ENCODE measurements around the gene CCDC18. TPM values are rescaled to one million over a fixed set of nuclear protein-coding genes. Genes with fewer than 3 reads are reported as not detected.
"Not testable (repeated sequence)": the region's sequence is repeated elsewhere in the genome, so short reads cannot be mapped to it uniquely, and the experiment has no call there.

The CCDC18 gene
- polyA plus RNA-seq, 10 donors, result 3.6 to 7.6 (median 5.2) TPM

- DNase-seq, result peak in 2 of 3 donors; percentile 20 to 32
These were observed 42.6 kb downstream of the CCDC18 start for GRCh38 chr1:93223023-93223675.

GRCh38 chr1:93235261-93235660 is 54.7 kb downstream of the CCDC18 start:
- DNase-seq, result no peak

DNA sequence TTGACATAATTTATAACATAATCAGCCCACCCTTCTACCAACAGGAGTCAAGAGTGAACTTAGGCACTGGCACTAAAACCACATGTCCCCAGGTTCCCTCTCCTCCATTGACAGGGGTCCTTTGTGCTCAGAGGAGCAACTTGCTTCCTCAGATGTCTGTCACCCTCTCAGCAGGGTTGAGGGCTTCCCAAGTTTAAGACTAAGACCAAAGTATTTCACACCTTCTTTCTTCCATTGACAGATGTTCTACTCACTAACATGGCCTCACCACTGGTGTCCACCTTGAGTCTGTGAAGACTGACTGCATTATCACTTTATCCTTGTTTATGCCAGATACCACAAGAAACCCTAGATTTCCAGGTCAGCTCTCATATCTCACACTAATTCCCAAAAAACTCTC is 56.5 kb downstream of the CCDC18 start:
- no peak for DNase-seq

DNA sequence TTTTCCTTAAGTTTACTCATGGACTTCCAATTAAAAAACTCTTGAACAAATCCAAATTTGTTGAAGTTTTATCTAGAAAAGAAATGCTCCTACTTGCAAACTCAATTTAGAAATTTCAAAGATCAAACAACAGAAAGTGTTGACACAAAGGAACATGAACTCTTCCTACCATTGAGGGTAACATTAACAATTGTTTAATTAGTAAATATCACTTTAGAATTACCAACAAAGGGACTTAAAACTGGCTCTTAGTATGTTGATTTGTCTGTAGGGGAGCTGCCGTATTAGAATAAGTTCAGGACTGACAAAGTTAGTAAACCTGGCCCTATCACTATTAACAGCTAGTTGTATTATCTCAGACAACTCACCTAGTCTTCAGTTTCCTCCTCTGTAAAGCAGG is 57.9 kb downstream of the CCDC18 start:
- no peak for DNase-seq

GRCh38 chr1:93239863-93240262 is 59.3 kb downstream of the CCDC18 start:
- DNase-seq, result no peak

DNA sequence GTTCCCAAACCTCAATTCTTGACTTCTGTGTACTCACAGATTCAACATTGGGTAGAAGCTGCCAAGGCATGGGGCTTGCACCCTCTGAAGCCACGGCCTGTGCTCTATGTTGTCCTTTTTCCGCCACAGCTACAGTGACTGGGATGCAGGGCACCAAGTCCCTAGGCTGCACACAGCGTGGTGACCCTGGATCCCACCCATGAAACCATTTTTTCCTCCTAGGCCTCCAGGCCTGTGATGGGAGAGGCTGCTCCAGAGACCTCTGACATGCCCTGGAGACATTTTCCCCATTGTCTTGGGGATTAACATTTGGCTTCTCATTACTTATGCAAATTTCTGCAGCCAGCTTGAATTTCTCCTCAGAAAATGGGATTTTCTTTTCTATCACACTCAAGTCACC is 62.7 kb downstream of the CCDC18 start:
- DNase-seq, result not testable (repeated sequence)

GRCh38 chr1:93244298-93245069 is 64.0 kb downstream of the CCDC18 start:
- DNase-seq, result no peak

- DNase-seq, result no peak
These were observed 71.4 kb downstream of the CCDC18 start for GRCh38 chr1:93251966-93252365.

GRCh38 chr1:93252598-93252997 is 72.1 kb downstream of the CCDC18 start:
- DNase-seq, result no peak

- DNase-seq, result no peak
These were observed 73.0 kb downstream of the CCDC18 start for GRCh38 chr1:93253516-93253915.

GRCh38 chr1:93255222-93256079 is 74.9 kb downstream of the CCDC18 start:
- peak in 1 of 3 donors; percentile 24 for DNase-seq

GRCh38 chr1:93256433-93256832 is 75.9 kb downstream of the CCDC18 start:
- DNase-seq, result no peak

GRCh38 chr1:93257889-93258288 is 77.4 kb downstream of the CCDC18 start:
- no peak for DNase-seq

DNA sequence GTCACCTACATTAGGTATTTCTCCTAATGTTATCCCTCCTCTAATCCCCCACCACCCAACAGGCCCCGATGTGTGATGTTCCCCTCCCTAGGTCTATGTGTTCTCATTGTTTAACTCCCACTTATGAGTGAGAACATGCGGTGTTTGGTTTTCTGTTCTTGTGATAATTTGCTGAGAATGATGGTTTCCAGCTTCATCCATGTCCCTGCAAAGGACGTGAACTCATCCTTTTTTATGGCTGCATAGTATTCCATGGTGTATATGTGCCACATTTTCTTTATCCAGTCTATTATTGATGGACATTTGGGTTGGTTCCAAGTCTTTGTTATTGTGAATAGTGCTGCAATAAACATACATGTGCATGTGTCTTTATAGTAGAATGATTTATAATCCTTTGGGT is 80.2 kb downstream of the CCDC18 start:
- not testable (repeated sequence) for DNase-seq

GRCh38 chr1:93262645-93263044 is 82.1 kb downstream of the CCDC18 start:
- DNase-seq, result no peak

DNA sequence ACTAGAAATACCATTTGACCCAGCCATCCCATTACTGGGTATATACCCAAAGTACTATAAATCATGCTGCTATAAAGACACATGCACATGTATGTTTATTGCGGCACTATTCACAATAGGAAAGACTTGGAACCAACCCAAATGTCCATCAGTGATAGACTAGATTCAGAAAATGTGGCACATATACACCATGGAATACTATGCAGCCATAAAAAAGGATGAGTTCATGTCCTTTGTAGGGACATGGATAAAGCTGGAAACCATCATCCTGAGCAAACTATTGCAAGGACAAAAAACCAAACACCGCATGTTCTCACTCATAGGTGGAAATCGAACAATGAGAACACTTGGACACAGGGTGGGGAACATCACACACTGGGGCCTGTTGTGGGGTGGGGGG is 88.4 kb downstream of the CCDC18 start:
- DNase-seq, result not testable (repeated sequence)

GRCh38 chr1:93275262-93275633 is 94.7 kb downstream of the CCDC18 start:
- DNase-seq, result not testable (repeated sequence)

DNA sequence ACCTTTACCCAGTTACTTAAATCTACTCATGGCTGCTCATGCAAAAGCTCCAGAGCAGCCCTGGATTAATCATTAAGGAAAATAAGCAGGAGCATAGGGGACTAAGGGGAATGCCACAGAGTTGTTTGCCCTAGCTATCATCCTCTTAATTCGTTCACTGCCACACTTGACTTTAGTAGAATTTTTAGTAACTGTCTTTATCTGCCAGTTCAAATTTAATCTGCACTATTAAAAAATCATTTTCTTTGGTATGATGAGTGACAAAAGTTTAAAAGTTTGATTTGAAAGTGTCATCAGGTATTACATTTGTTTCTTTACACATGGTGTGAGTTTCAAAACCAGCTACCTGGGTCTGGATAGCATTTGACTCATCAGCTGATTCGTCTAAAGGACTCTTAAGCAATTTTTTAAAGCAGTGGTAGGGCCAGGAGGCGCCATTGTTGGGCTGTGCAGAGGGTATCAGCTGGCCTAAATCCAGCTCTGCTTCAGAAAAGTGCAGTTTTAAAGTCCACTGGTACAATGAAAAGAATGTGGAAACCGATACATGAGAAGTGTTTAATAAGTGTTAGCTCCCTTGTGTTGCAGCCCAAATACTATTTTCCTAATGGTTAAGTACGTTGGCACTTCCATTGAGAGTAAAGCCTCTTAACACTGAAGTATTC is 95.2 kb downstream of the CCDC18 start:
- DNase-seq, result no peak

GRCh38 chr1:93277530-93277929 is 97.0 kb downstream of the CCDC18 start:
- not testable (repeated sequence) for DNase-seq

DNA sequence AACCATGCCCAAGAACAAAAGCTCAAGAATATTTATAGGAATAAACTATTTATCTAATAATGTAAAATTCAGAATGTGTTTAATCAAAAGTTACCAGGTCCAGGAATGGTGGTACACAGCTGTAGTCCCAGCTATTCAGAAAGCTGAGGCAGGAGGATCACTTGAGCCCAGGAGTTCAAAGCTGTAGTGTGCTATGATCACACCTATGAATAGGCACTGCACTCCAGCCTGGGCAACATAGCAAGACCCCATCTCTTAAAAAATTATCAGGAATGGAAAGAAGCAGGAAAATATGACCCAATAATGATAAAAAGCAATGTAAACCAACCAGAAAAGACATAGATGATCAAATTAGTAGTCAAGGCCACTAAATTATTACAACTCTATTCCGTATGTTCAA is 103.0 kb downstream of the CCDC18 start:
- DNase-seq, result no peak

DNA sequence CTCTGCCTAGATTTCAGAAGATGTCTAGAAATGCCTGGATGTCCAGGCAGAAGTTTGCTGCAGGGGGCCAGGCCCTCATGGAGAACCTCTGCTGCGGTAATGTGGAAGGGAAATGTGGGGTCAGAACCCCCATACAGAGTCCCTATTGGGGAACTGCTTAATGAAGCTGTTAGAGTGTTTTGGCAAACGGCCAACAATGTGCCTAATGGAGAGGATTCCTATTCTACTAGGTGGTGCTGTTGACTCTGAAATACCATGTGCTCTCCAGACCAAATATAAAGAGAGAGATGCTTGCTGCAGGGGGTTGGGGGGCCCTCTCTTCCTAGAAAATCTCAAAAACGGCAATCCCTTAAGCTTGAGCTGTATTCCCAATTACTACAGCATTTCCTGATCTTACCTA is 108.0 kb downstream of the CCDC18 start:
- DNase-seq, result no peak

DNA sequence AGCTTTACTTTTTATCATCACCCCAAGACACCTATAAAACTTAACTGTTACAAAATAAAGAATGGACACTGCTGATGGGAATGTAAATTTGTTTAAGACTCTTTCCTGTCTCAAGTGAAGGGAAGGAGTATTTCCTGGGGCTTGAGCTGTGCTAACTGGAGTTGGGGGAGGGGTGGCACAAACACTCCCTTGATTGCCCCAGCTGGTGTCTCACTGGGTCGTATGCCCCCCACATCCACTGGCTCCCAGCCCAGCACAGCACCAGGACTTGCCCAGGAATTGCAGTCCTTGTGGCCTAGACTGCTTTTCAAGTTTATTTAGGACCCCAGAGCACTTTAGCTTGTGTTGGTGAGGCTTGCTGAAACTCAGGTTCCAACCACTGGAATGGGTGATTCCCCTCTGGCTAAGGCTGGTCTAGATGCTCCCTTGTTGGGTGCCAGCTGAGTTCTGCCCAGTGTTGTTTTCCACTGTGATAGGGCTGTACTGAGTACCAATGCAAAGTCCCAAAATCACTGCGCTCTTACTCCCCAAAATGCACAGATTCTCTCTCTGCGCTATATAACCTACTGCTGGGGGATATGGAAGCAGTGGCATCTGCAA is 116.1 kb downstream of the CCDC18 start:
- no peak for DNase-seq
